Sigmoid colon (tissue), 7 donors: ENCODE results near the gene C4BPA. TPM values are rescaled to one million over a fixed set of nuclear protein-coding genes. Genes with fewer than 3 reads are reported as not detected.

Source experiments
- DNase-seq: peaks from one replicate; pipeline ENCODE4 v3.0.0-alpha.2; 2019
- H3K27ac ChIP-seq, 4 donors: fragments of 200-600 bp; sonication (generic); one replicate each; pipeline ENCODE4 v1.5.1; 2016 to 2019; ENCODE audit warnings: mild to moderate bottlenecking in 1 of 4
- H3K27me3 ChIP-seq, 3 donors: fragments of 200-600 bp; sonication (generic); one replicate each; pipeline ENCODE4 v1.5.1; 2019; ENCODE audit warnings: mild to moderate bottlenecking in 1 of 3
- H3K36me3 ChIP-seq, 4 donors: fragments of 200-600 bp; sonication (generic); one replicate each; pipeline ENCODE4 v1.5.1; 2016 to 2019
- H3K4me1 ChIP-seq, 4 donors: fragments of 200-600 bp; sonication (generic); one replicate each; pipeline ENCODE4 v1.5.1; 2017 to 2019
- H3K4me3 ChIP-seq, 4 donors: fragments of 200-600 bp; sonication (generic); one replicate each; pipeline ENCODE4 v1.5.1; 2017 to 2019; ENCODE audit warnings: mild to moderate bottlenecking in 2 of 4, moderate library complexity in 1 of 4
- H3K9me3 ChIP-seq, 4 donors: fragments of 200-600 bp in 3 of 4; sonication (generic) in 3 of 4; one replicate each; pipeline versions ENCODE4 v1.5.1 to v1.6.1; 2013 to 2019
- EP300 ChIP-seq, 4 donors: sonication (generic); formaldehyde crosslinking; IDR thresholded peaks; one replicate each; pipeline ENCODE4 v1.6.1; 2017; ENCODE audit warnings: antibody characterized with exemption in 4 of 4
- POLR2A ChIP-seq, 2 donors: fragments of 450-650 bp; IDR thresholded peaks; one replicate each; pipeline ENCODE4 v1.6.1; 2016; ENCODE audit warnings: antibody characterized with exemption in 2 of 2, mild to moderate bottlenecking in 2 of 2, moderate library complexity in 2 of 2
- POLR2AphosphoS5 ChIP-seq, 4 donors: sonication (generic); formaldehyde crosslinking; IDR thresholded peaks; one replicate each; pipeline ENCODE4 v1.6.1; 2017; ENCODE audit warnings: antibody characterized with exemption in 4 of 4
- WGBS, 2 donors: extraction: QIAGEN DNeasy Blood & Tissue Kit; methylation state at CpG; one replicate each; pipeline ENCODE4 v1.1.7; 2013; 5-methylcytosine and 5-hydroxymethylcytosine counted together
- intact Hi-C: fragments of 100-400 bp; cut with DNase I; formaldehyde crosslinking; loops from one replicate; pipeline ENCODE4 v1.15.1; 2023
- polyA plus RNA-seq, 3 donors: library from polyadenylated mRNA; stranded (reverse); fragments of 200-250 nt; gene quantifications; one replicate each; pipeline ENCODE4 v1.2.3, GENCODE V29; 2013
- total RNA-seq, 4 donors: library from RNA; depleted of rRNA; stranded (reverse); fragments of >200 nt; gene quantifications; one replicate each; pipeline ENCODE4 v1.1.0, GENCODE V29; 2016
- TF ChIP-seq, protein P1 (sequence below), 4 experiments: fragments of 450-650 bp in 3 of 4; fragments of 200-600 bp in 1 of 4; IDR thresholded peaks; one replicate each; pipeline ENCODE4 v1.5.1; 2016 to 2019; ENCODE audit warnings: antibody characterized with exemption in 4 of 4, mild to moderate bottlenecking in 3 of 4, moderate library complexity in 2 of 4
- donor health status: healthy with polysubstance abuse.
- donor health status: Bipolar disorder and iron deficiency.
- donor health status: healthy.

C4BPA gene
- total and polyA plus RNA-seq, 7 donors: 1.2 to 6.4 (median 2.5) TPM; not detected in 4

DNA sequence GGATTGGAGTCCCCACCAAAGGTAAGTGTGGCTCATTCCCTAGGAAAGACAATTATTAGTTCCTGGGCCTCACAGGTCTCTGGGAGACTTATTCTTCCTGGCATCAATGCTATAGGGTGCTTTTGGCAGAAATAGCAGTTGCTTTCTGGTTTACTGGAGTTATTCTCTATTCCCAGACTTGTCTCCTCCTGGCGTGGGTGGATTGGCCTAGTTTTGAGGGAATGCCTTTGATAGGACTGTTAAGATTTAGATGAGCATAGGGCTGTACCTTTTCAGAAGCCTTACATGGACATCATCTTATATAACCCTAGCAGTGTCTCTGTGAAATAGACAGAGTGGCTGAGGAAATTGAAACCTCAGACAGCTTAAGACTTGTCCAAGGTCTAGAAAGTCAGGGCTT lies 42.0 kb upstream of the C4BPA start:
- H3K36me3 ChIP-seq: peaks cover 3 to 57% (median 29%) of the 10 kb centered on the region in 4 donors

DNA sequence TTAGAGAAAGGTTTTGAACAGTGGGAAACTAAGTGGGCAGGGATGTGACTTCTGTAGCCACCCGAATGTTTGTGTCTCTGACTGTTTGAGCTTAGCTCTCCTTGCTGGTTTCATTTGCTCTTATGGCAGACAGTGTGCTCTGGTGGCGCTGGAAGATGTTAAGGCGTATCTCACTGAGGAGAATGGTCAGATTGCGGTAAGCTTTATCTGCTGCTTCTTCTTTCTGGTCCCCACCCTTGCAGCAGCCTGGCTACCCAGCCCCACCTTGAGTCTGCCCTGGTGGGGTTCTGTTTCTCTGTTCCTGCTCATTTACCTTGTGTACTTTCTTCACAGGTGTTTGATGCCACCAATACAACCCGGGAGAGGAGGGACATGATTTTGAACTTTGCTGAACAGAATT lies 41.0 kb upstream of the C4BPA start:
- intact Hi-C loops: no loop called here
- WGBS, 2 donors: 95% methylated on average over 5 of the region's 5 CpGs
- no peak overlapping the region for H3K4me3 ChIP-seq
- H3K36me3 ChIP-seq: peaks cover 10 to 67% (median 36%) of the 10 kb centered on the region in 4 donors
- no peak for DNase-seq
- H3K9me3 ChIP-seq: no peaks in the 10 kb centered on the region
- TF ChIP-seq EP300 (IDR thresholded peaks at IDR 0.05): no peak
- no peak for TF ChIP-seq POLR2AphosphoS5 (IDR thresholded peaks at IDR 0.05)
- no peak for TF ChIP-seq POLR2A (IDR thresholded peaks at IDR 0.05)
- TF ChIP-seq, protein P1, sequence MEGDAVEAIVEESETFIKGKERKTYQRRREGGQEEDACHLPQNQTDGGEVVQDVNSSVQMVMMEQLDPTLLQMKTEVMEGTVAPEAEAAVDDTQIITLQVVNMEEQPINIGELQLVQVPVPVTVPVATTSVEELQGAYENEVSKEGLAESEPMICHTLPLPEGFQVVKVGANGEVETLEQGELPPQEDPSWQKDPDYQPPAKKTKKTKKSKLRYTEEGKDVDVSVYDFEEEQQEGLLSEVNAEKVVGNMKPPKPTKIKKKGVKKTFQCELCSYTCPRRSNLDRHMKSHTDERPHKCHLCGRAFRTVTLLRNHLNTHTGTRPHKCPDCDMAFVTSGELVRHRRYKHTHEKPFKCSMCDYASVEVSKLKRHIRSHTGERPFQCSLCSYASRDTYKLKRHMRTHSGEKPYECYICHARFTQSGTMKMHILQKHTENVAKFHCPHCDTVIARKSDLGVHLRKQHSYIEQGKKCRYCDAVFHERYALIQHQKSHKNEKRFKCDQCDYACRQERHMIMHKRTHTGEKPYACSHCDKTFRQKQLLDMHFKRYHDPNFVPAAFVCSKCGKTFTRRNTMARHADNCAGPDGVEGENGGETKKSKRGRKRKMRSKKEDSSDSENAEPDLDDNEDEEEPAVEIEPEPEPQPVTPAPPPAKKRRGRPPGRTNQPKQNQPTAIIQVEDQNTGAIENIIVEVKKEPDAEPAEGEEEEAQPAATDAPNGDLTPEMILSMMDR (IDR thresholded peaks at IDR 0.05): no peak
- H3K27ac ChIP-seq: no peak overlapping the region
- H3K4me1 ChIP-seq: no peaks in the 10 kb centered on the region
- H3K27me3 ChIP-seq: no peaks in the 10 kb centered on the region

More for the DNA sequence above, 42.0 kb upstream of the C4BPA start:
- TF ChIP-seq POLR2AphosphoS5 (IDR thresholded peaks at IDR 0.05) (no peak), POLR2A (IDR thresholded peaks at IDR 0.05) (no peak), EP300 (IDR thresholded peaks at IDR 0.05) (no peak)
- TF ChIP-seq, protein P1 (IDR thresholded peaks at IDR 0.05): no peak
- no peaks in the 10 kb centered on the region for H3K9me3 ChIP-seq
- DNase-seq: no peak
- WGBS, 2 donors: 87 to 90% methylated on average over 1 of the region's 1 CpG
- no peak overlapping the region for H3K27ac ChIP-seq
- H3K27me3 ChIP-seq: no peaks in the 10 kb centered on the region
- no peaks in the 10 kb centered on the region for H3K4me1 ChIP-seq
- intact Hi-C loops: no loop called here
- no peak overlapping the region for H3K4me3 ChIP-seq

DNA sequence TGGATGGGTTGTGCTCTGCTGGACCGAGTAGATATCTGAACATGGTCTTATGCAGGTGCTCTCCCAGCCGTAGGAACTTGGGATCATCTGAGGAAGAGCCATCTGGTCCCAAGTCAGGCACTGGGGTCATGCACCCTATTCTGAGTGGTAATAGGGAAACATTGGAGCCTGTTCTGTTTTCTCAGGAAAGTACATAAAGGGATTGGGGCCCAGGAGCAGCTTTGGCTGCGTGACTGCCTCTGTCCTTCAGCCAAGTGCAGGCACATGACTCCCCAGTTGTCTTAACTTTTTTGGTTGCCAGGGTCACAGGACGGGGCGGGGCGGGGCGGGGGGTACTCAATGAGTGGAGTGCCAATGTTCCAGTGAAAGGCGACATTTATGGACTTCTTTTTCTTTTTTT lies 39.5 kb upstream of the C4BPA start:
- WGBS, 2 donors: 35 to 80% methylated on average over 8 of the region's 8 CpGs
- H3K9me3 ChIP-seq: no peaks in the 10 kb centered on the region
- H3K4me3 ChIP-seq: no peak overlapping the region
- TF ChIP-seq, protein P1 (IDR thresholded peaks at IDR 0.05): no peak
- TF ChIP-seq POLR2AphosphoS5 (IDR thresholded peaks at IDR 0.05) (no peak), EP300 (IDR thresholded peaks at IDR 0.05) (no peak), POLR2A (IDR thresholded peaks at IDR 0.05) (no peak)
- no peak for DNase-seq
- H3K36me3 ChIP-seq: peaks cover 10 to 82% (median 43%) of the 10 kb centered on the region in 4 donors
- no peak overlapping the region for H3K27ac ChIP-seq
- no peaks in the 10 kb centered on the region for H3K27me3 ChIP-seq
- no peaks in the 10 kb centered on the region for H3K4me1 ChIP-seq
- intact Hi-C loops: no loop called here

DNA sequence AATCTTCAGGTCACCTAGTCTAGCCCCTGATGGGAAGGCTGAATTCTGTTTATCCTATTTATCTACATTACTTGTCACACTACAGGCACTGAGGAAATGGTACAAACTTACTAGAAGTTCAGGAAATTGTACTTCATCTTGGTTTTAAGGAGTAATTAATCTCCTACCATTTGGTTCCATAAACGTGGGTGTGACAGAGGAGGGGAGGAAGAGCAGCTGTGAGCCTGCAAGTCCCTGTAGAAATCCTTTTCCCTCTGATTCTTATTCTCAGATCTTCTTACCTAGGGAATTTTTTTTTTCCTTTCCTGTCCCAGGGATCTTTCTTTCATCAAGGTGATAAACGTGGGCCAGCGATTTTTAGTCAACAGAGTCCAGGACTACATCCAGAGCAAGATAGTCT lies 36.8 kb upstream of the C4BPA start:
- Histone ChIP-seq H3K4me3 (no peak overlapping the region), H3K27me3 (no peaks in the 10 kb centered on the region), H3K27ac (no peak overlapping the region), H3K9me3 (no peaks in the 10 kb centered on the region), H3K36me3 (peaks cover 6 to 98% (median 43%) of the 10 kb centered on the region in 4 donors), H3K4me1 (no peaks in the 10 kb centered on the region)
- intact Hi-C loops: no loop called here
- 13 to 51% methylated on average over 3 of the region's 3 CpGs for WGBS, 2 donors
- TF ChIP-seq POLR2AphosphoS5 (IDR thresholded peaks at IDR 0.05) (no peak), EP300 (IDR thresholded peaks at IDR 0.05) (no peak), POLR2A (IDR thresholded peaks at IDR 0.05) (no peak)
- TF ChIP-seq, protein P1 (IDR thresholded peaks at IDR 0.05): no peak
- no peak for DNase-seq

DNA sequence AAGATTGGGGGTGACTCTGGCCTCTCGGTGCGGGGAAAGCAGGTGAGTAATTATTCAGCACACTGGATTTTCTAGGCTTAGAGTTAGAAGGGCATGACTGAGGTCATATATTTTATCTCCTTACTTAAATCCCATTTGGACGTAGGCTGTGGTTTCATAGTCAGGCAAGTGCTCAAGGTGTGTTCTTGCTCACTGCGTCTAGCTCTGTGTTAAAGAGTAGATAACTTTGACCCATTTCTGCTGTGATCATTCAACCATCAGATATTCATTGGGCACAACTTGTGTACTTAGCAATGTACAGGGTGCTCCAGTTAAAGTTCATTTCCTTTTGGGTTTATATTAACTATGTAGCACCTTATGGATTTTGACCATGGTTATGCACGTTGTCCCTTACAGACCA lies 36.4 kb upstream of the C4BPA start:
- intact Hi-C loops: no loop called here
- Histone ChIP-seq H3K9me3 (no peaks in the 10 kb centered on the region), H3K36me3 (peaks cover 6 to 98% (median 41%) of the 10 kb centered on the region in 4 donors), H3K27me3 (no peaks in the 10 kb centered on the region), H3K27ac (no peak overlapping the region), H3K4me1 (no peaks in the 10 kb centered on the region), H3K4me3 (no peak overlapping the region)
- TF ChIP-seq POLR2A (IDR thresholded peaks at IDR 0.05) (peak in 1 of 2 donors; percentile 22), EP300 (IDR thresholded peaks at IDR 0.05) (no peak)
- TF ChIP-seq, protein P1 (IDR thresholded peaks at IDR 0.05): no peak
- WGBS, 2 donors: 17 to 67% methylated on average over 5 of the region's 5 CpGs
- DNase-seq: no peak
